A549 (cell line): ENCODE measurements around the gene GJD2.

ENCODE experiments used
- CTCF ChIP-seq: fragments of >200 bp; sonication (Bioruptor Twin); formaldehyde crosslinking; IDR thresholded peaks from 3 replicates; pipeline ENCODE4 v1.5.1; 2016
- POLR2A ChIP-seq: IDR thresholded peaks from 2 replicates; pipeline ENCODE4 v1.6.1; 2012; ENCODE audit warnings: mild to moderate bottlenecking, low read length

GRCh38 chr15:34755419-34755773, 598 bp upstream of the GJD2 start:
- no peak for TF ChIP-seq CTCF
- TF ChIP-seq POLR2A, result no peak
